ENCODE measurements around the gene PLCD1.

Gene PLCD1

GRCh38 chr3:37996785-37997301, 32.6 kb downstream of the PLCD1 start:
- H3K27me3 ChIP-seq (ENCODE audit: low read depth, low read length): no peaks in the 10 kb centered on the region
- peaks cover 4 to 10% of the 10 kb centered on the region in 2 donors for H3K36me3 ChIP-seq (ENCODE audit: control insufficient read depth in 1 of 2, insufficient read depth in 2 of 2, low read length in 2 of 2)
- peak overlapping the region; percentile 3 for H3K27ac ChIP-seq (ENCODE audit: low read length)
- no peak overlapping the region for H3K4me3 ChIP-seq (ENCODE audit: low read depth in 1 of 2, low read length in 2 of 2)
- H3K4me1 ChIP-seq (ENCODE audit: control insufficient read depth in 1 of 2, insufficient read depth in 2 of 2, low read length in 2 of 2): peaks cover 13 to 14% of the 10 kb centered on the region in 2 donors
- no peaks in the 10 kb centered on the region for H3K9me3 ChIP-seq (ENCODE audit: control insufficient read depth in 1 of 2, low read length in 2 of 2)

GRCh38 chr3:37995652-37996641, 33.5 kb downstream of the PLCD1 start:
- H3K36me3 ChIP-seq (ENCODE audit: control insufficient read depth in 1 of 2, insufficient read depth in 2 of 2, low read length in 2 of 2): peaks cover 0 to under 1% of the 10 kb centered on the region in 2 donors
- H3K4me3 ChIP-seq (ENCODE audit: low read depth in 1 of 2, low read length in 2 of 2): no peak overlapping the region
- H3K9me3 ChIP-seq (ENCODE audit: control insufficient read depth in 1 of 2, low read length in 2 of 2): no peaks in the 10 kb centered on the region
- H3K27ac ChIP-seq (ENCODE audit: low read length): peak overlapping the region; percentile 3
- no peaks in the 10 kb centered on the region for H3K27me3 ChIP-seq (ENCODE audit: low read depth, low read length)
- H3K4me1 ChIP-seq (ENCODE audit: control insufficient read depth in 1 of 2, insufficient read depth in 2 of 2, low read length in 2 of 2): peaks cover 13 to 14% of the 10 kb centered on the region in 2 donors

GRCh38 chr3:37994639-37994972, 34.8 kb downstream of the PLCD1 start:
- Histone ChIP-seq H3K9me3 (ENCODE audit: control insufficient read depth in 1 of 2, low read length in 2 of 2) (no peaks in the 10 kb centered on the region), H3K36me3 (ENCODE audit: control insufficient read depth in 1 of 2, insufficient read depth in 2 of 2, low read length in 2 of 2) (no peaks in the 10 kb centered on the region), H3K27me3 (ENCODE audit: low read depth, low read length) (no peaks in the 10 kb centered on the region), H3K4me3 (ENCODE audit: low read depth in 1 of 2, low read length in 2 of 2) (peak overlapping the region; percentile 73 to 76), H3K27ac (ENCODE audit: low read length) (peak overlapping the region; percentile 93), H3K4me1 (ENCODE audit: control insufficient read depth in 1 of 2, insufficient read depth in 2 of 2, low read length in 2 of 2) (peaks cover 13 to 14% of the 10 kb centered on the region in 2 donors)

- H3K4me1 ChIP-seq (ENCODE audit: control insufficient read depth in 1 of 2, insufficient read depth in 2 of 2, low read length in 2 of 2): peaks cover 13 to 14% of the 10 kb centered on the region in 2 donors
Measured at GRCh38 chr3:37993820-37994638, 35.4 kb downstream of the PLCD1 start.

GRCh38 chr3:37993460-37993819, 36.0 kb downstream of the PLCD1 start:
- no peaks in the 10 kb centered on the region for H3K27me3 ChIP-seq (ENCODE audit: low read depth, low read length)
- no peaks in the 10 kb centered on the region for H3K36me3 ChIP-seq (ENCODE audit: control insufficient read depth in 1 of 2, insufficient read depth in 2 of 2, low read length in 2 of 2)
- H3K27ac ChIP-seq (ENCODE audit: low read length): peak overlapping the region; percentile 93
- no peaks in the 10 kb centered on the region for H3K9me3 ChIP-seq (ENCODE audit: control insufficient read depth in 1 of 2, low read length in 2 of 2)
- peaks cover 11% of the 10 kb centered on the region in 2 donors for H3K4me1 ChIP-seq (ENCODE audit: control insufficient read depth in 1 of 2, insufficient read depth in 2 of 2, low read length in 2 of 2)
- peak overlapping the region; percentile 73 to 76 for H3K4me3 ChIP-seq (ENCODE audit: low read depth in 1 of 2, low read length in 2 of 2)

More at GRCh38 chr3:37993820-37994638, 35.4 kb downstream of the PLCD1 start:
- Histone ChIP-seq H3K36me3 (ENCODE audit: control insufficient read depth in 1 of 2, insufficient read depth in 2 of 2, low read length in 2 of 2) (no peaks in the 10 kb centered on the region), H3K27ac (ENCODE audit: low read length) (peak overlapping the region; percentile 93), H3K9me3 (ENCODE audit: control insufficient read depth in 1 of 2, low read length in 2 of 2) (no peaks in the 10 kb centered on the region), H3K27me3 (ENCODE audit: low read depth, low read length) (no peaks in the 10 kb centered on the region), H3K4me3 (ENCODE audit: low read depth in 1 of 2, low read length in 2 of 2) (peak overlapping the region; percentile 73 to 76)

- Histone ChIP-seq H3K27me3 (ENCODE audit: low read depth, low read length) (no peaks in the 10 kb centered on the region), H3K9me3 (ENCODE audit: control insufficient read depth in 1 of 2, low read length in 2 of 2) (no peaks in the 10 kb centered on the region), H3K27ac (ENCODE audit: low read length) (peak overlapping the region; percentile 93), H3K4me3 (ENCODE audit: low read depth in 1 of 2, low read length in 2 of 2) (peak overlapping the region; percentile 73 to 76), H3K36me3 (ENCODE audit: control insufficient read depth in 1 of 2, insufficient read depth in 2 of 2, low read length in 2 of 2) (no peaks in the 10 kb centered on the region), H3K4me1 (ENCODE audit: control insufficient read depth in 1 of 2, insufficient read depth in 2 of 2, low read length in 2 of 2) (peaks cover 7 to 8% of the 10 kb centered on the region in 2 donors)
Measured at GRCh38 chr3:37993067-37993455, 36.4 kb downstream of the PLCD1 start.

GRCh38 chr3:37992271-37993066, 37.0 kb downstream of the PLCD1 start:
- Histone ChIP-seq H3K27me3 (ENCODE audit: low read depth, low read length) (no peaks in the 10 kb centered on the region), H3K9me3 (ENCODE audit: control insufficient read depth in 1 of 2, low read length in 2 of 2) (no peaks in the 10 kb centered on the region), H3K4me3 (ENCODE audit: low read depth in 1 of 2, low read length in 2 of 2) (peak overlapping the region in 1 of 2 donors; percentile 8), H3K4me1 (ENCODE audit: control insufficient read depth in 1 of 2, insufficient read depth in 2 of 2, low read length in 2 of 2) (peaks cover 5 to 6% of the 10 kb centered on the region in 2 donors), H3K36me3 (ENCODE audit: control insufficient read depth in 1 of 2, insufficient read depth in 2 of 2, low read length in 2 of 2) (no peaks in the 10 kb centered on the region), H3K27ac (ENCODE audit: low read length) (peak overlapping the region; percentile 93)

- peak overlapping the region; percentile 93 for H3K27ac ChIP-seq (ENCODE audit: low read length)
- H3K27me3 ChIP-seq (ENCODE audit: low read depth, low read length): no peaks in the 10 kb centered on the region
- peaks cover 5 to 6% of the 10 kb centered on the region in 2 donors for H3K4me1 ChIP-seq (ENCODE audit: control insufficient read depth in 1 of 2, insufficient read depth in 2 of 2, low read length in 2 of 2)
- H3K4me3 ChIP-seq (ENCODE audit: low read depth in 1 of 2, low read length in 2 of 2): peak overlapping the region in 1 of 2 donors; percentile 43
- H3K9me3 ChIP-seq (ENCODE audit: control insufficient read depth in 1 of 2, low read length in 2 of 2): no peaks in the 10 kb centered on the region
- H3K36me3 ChIP-seq (ENCODE audit: control insufficient read depth in 1 of 2, insufficient read depth in 2 of 2, low read length in 2 of 2): no peaks in the 10 kb centered on the region
Measured at GRCh38 chr3:37991823-37992222, 37.6 kb downstream of the PLCD1 start.

GRCh38 chr3:37991109-37991508, 38.3 kb downstream of the PLCD1 start:
- Histone ChIP-seq H3K27me3 (ENCODE audit: low read depth, low read length) (no peaks in the 10 kb centered on the region), H3K4me1 (ENCODE audit: control insufficient read depth in 1 of 2, insufficient read depth in 2 of 2, low read length in 2 of 2) (peaks cover 5 to 6% of the 10 kb centered on the region in 2 donors), H3K36me3 (ENCODE audit: control insufficient read depth in 1 of 2, insufficient read depth in 2 of 2, low read length in 2 of 2) (no peaks in the 10 kb centered on the region), H3K4me3 (ENCODE audit: low read depth in 1 of 2, low read length in 2 of 2) (peak overlapping the region in 1 of 2 donors; percentile 43), H3K9me3 (ENCODE audit: control insufficient read depth in 1 of 2, low read length in 2 of 2) (no peaks in the 10 kb centered on the region), H3K27ac (ENCODE audit: low read length) (peak overlapping the region; percentile 93)

GRCh38 chr3:37990527-37990926, 38.9 kb downstream of the PLCD1 start, which contains the start of gene VILL:
Gene VILL, plus strand, starts transcription at chr3:37990786. Its CDS starts 2,887 bp downstream, at chr3:37993673.
- Histone ChIP-seq H3K36me3 (ENCODE audit: control insufficient read depth in 1 of 2, insufficient read depth in 2 of 2, low read length in 2 of 2) (no peaks in the 10 kb centered on the region), H3K4me1 (ENCODE audit: control insufficient read depth in 1 of 2, insufficient read depth in 2 of 2, low read length in 2 of 2) (peaks cover 5 to 6% of the 10 kb centered on the region in 2 donors), H3K27me3 (ENCODE audit: low read depth, low read length) (no peaks in the 10 kb centered on the region), H3K4me3 (ENCODE audit: low read depth in 1 of 2, low read length in 2 of 2) (peak within 1 kb of the TSS in 1 of 2 donors; percentile 43), H3K27ac (ENCODE audit: low read length) (peak within 1 kb of the TSS; percentile 93), H3K9me3 (ENCODE audit: control insufficient read depth in 1 of 2, low read length in 2 of 2) (no peaks in the 10 kb centered on the region)

All from muscle layer of duodenum (tissue), 2 donors.